PC-9 (cell line): Measurements from ENCODE around the gene MARCHF11.

Experiments used
- EZH2 ChIP-seq: fragments of 200-600 bp; sonication (generic); IDR thresholded peaks from 2 replicates; pipeline ENCODE4 v1.8.0; 2017; ENCODE audit warnings: antibody characterized with exemption, low read depth
- TF ChIP-seq, protein P1 (sequence below): fragments of 200-600 bp; sonication (generic); conservative IDR thresholded peaks from 2 replicates; pipeline ENCODE4 v1.6.1; 2017; ENCODE audit warnings: mixed run types, antibody characterized with exemption, mild to moderate bottlenecking, moderate library complexity

GRCh38 chr5:16127865-16128544 lies 51.6 kb downstream of the MARCHF11 start:
- TF ChIP-seq, protein P1, sequence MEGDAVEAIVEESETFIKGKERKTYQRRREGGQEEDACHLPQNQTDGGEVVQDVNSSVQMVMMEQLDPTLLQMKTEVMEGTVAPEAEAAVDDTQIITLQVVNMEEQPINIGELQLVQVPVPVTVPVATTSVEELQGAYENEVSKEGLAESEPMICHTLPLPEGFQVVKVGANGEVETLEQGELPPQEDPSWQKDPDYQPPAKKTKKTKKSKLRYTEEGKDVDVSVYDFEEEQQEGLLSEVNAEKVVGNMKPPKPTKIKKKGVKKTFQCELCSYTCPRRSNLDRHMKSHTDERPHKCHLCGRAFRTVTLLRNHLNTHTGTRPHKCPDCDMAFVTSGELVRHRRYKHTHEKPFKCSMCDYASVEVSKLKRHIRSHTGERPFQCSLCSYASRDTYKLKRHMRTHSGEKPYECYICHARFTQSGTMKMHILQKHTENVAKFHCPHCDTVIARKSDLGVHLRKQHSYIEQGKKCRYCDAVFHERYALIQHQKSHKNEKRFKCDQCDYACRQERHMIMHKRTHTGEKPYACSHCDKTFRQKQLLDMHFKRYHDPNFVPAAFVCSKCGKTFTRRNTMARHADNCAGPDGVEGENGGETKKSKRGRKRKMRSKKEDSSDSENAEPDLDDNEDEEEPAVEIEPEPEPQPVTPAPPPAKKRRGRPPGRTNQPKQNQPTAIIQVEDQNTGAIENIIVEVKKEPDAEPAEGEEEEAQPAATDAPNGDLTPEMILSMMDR: no peak
- TF ChIP-seq EZH2: no peak
